Activated naive CD4-positive, alpha-beta T cell treated with anti-CD3 and anti-CD28 coated beads, Interleukin-2, amount 50 U/mL, for 24 hours (primary cell): Measurements from ENCODE around the gene ZNF548.
A peak's percentile ranks its signal among the peaks of the same experiment; 100 is the strongest.
"Not testable (repeated sequence)": the region's sequence is repeated elsewhere in the genome, so short reads cannot be mapped to it uniquely, and the experiment has no call there.

Experiments
- H3K27ac Mint-ChIP-seq: one replicate; pipeline ENCODE4 v1.8.0; 2021; ENCODE audit warnings: mild to moderate bottlenecking, mixed read lengths
- H3K27me3 Mint-ChIP-seq: one replicate; pipeline ENCODE4 v1.8.0; 2021; ENCODE audit warnings: mixed read lengths
- H3K36me3 Mint-ChIP-seq: one replicate; pipeline ENCODE4 v1.8.0; 2021; ENCODE audit warnings: mixed read lengths
- H3K4me1 Mint-ChIP-seq: one replicate; pipeline ENCODE4 v1.8.0; 2021; ENCODE audit warnings: mixed read lengths
- H3K4me3 Mint-ChIP-seq: one replicate; pipeline ENCODE4 v1.8.0; 2021; ENCODE audit warnings: mild to moderate bottlenecking, mixed read lengths
- H3K9me3 Mint-ChIP-seq: one replicate; pipeline ENCODE4 v1.8.0; 2021; ENCODE audit warnings: mixed read lengths

ZNF548 gene

DNA sequence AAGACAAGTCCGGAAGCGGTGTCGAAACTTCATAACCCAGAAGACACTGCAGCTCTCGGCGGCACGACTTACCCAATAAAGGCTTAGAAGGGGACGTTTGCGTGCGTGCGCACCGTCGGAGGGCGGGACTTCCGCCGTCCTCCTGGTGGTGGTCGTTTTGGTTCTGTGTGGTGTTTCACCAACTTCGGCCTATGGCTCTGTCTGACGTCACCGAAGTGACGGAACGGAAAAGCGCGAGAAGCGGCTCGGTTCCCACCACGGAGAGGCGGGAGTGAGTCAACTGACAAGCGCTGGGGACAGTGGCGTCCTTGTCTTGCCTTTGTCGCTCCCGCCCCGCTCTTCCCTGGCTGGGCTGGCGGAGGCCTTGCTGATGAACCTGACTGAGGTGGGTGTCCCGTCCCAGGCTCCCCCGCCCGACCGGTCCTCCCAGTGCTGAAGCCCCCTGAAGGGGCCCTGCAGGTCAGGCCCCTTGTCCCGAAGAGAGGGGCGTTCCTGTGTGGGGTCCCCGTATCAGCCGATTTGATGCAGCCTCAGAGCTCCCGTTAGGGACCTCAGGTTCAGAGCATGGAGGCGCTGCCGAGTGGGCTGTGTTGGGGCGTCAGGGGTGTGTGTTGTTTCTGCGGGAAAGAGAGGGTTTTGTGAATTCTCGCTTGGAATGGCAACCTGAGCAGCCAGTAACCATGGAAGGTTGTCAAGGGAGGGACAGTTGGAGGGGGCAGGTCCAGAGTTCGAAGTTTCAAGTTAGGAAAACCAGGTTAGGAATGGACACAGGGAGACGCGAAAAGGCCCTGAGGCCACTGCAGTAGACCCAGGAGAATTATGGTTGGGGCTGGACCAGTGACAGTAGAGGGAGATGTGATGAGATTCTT is at the start of gene ZNF548:
Gene ZNF548 (plus strand): TSS at position 125 of the 869 bp plus-strand sequence. CDS start 246 bp downstream, at position 371.
- H3K4me3 Mint-ChIP-seq, result peak within 1 kb of the TSS; percentile 94
- H3K27me3 Mint-ChIP-seq, result no peaks in the 10 kb centered on the region
- peaks cover 8% of the 10 kb centered on the region for H3K9me3 Mint-ChIP-seq
- peaks cover 45% of the 10 kb centered on the region for H3K4me1 Mint-ChIP-seq
- peak within 1 kb of the TSS; percentile 94 for H3K27ac Mint-ChIP-seq
- peaks cover 43% of the 10 kb centered on the region for H3K36me3 Mint-ChIP-seq

DNA sequence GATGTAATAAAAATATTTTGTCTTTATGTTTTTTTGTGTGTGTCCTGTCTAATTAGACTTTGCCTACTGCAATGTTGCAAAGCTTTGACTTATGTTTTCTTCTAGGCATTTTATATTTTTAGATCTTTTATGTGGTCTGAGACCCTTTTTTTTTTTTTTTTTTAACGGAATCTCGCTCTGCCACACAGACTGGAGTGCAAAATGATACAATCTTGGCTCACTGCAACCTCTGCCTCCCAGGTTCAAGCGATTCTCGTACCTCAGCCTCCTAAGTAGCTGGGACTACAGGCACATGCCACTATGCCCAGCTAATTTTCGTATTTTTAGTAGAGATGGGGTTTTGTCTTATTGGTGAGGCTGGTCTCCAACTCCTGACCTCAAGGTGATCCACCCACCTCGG is 47.1 kb upstream of the ZNF548 start:
- Mint-ChIP-seq H3K4me3 (no peak overlapping the region), H3K9me3 (peaks cover 26% of the 10 kb centered on the region), H3K27me3 (peaks cover 5% of the 10 kb centered on the region), H3K27ac (no peak overlapping the region), H3K4me1 (no peaks in the 10 kb centered on the region), H3K36me3 (peaks cover 15% of the 10 kb centered on the region)

DNA sequence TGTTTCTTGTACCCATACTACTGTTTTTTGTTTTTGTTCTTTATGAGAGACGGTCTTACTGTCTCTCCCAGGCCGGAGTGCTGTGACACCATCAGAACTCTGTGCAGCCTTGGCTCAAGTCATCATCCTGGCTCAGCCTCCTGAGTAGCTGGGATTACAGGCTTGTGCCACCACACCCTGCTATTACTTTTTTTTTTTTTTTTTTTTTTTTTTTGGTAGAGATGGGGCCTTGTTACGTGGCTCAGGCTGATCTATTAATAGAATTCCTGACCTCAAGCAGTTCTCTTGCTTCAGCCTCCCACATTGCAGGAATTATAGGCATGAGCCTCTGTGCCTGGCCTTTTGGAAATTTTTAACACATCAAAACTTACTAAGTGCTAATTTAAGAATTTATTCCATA is 41.5 kb upstream of the ZNF548 start:
- peaks cover 8% of the 10 kb centered on the region for H3K27me3 Mint-ChIP-seq
- no peak overlapping the region for H3K4me3 Mint-ChIP-seq
- H3K27ac Mint-ChIP-seq, result no peak overlapping the region
- H3K36me3 Mint-ChIP-seq, result peaks cover 19% of the 10 kb centered on the region
- peaks cover 30% of the 10 kb centered on the region for H3K4me1 Mint-ChIP-seq
- H3K9me3 Mint-ChIP-seq, result peaks cover 26% of the 10 kb centered on the region

DNA sequence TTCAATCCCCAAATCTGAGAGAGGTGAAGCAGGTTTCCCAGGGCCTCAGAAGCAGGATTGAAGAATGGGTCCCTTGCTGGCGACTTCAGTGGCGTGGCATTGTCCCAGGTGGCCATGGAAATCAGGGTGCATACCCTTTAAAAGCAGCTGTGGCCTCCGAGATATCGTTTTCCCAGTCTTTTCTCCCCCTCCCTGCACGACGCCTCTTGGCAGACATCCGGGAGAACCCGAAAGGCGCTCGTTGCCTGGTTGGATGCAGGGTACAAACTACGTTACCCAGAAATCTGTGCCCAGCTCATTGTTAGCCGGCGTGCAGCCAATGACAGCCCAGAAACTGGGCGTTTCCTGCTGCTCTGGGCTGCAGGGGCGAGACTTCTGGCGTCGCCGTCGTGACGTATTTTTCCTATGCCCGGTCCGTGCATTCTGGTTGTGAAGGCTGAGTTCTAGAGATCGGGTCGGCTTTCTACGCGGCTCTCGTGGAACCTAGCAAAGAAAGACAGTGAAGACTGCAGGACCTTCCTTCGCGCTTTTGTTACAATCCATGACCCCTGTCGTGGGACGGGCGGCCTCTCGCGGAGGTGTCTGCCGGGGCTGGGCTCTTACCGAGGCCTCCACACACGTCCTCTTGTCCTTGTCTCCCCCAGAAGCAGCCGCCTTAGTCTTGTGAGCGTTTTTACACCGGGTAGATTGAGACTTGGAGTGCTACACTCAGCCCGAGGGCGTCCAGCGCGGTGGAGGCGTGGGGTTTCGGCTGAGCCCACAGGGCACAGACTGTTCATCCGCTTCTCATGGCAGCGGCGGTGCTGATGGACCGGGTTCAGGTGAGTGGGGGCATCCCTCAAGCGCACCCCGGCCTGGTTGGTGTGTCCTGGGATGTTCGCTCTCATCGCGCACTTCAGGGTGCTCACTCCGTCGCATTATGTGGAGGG is 38.5 kb upstream of the ZNF548 start, which contains the start of gene ZNF304:
Gene ZNF304 (plus strand): TSS at position 395 of the 929 bp plus-strand sequence. CDS start 394 bp downstream, at position 789.
- peaks cover 8% of the 10 kb centered on the region for H3K27me3 Mint-ChIP-seq
- peak within 1 kb of the TSS; percentile 95 for H3K4me3 Mint-ChIP-seq
- peaks cover 47% of the 10 kb centered on the region for H3K36me3 Mint-ChIP-seq
- H3K9me3 Mint-ChIP-seq, result peaks cover 25% of the 10 kb centered on the region
- H3K4me1 Mint-ChIP-seq, result peaks cover 35% of the 10 kb centered on the region
- peak within 1 kb of the TSS; percentile 79 for H3K27ac Mint-ChIP-seq

DNA sequence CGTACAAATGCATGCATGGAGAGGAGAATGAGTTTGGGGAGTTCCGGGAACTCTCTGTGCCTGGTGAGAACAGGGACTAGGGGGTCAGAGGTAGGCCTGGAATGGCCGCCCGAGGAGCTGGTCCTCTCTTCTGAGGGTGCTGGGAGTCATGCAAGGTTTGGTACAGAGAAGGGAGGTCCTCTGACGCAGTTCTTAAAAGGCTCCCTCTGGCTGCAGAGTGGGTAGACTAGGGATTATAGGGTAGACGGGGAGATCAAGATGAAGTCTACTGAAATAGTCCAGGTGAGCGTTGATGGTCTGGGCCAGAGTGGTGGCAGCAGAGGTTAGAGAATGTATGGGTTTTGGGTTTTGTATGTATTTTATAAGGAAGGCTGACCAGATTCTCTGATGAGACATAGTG is 37.8 kb upstream of the ZNF548 start:
- peaks cover 54% of the 10 kb centered on the region for H3K36me3 Mint-ChIP-seq
- peak overlapping the region; percentile 9 for H3K27ac Mint-ChIP-seq

DNA sequence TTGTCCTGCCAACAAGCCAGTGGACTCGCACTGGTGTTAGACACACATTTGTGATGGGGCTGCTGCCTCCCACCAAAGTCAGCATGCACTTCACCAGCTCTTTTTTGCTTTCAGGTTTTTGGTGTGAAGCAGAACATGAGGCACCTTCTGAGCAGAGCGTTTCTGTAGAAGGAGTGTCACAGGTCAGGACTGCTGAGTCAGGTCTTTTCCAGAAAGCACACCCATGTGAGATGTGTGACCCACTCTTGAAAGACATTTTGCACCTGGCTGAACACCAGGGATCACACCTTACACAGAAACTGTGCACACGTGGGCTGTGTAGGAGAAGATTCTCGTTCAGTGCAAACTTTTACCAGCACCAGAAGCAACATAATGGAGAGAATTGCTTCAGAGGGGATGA is 33.7 kb upstream of the ZNF548 start:
- H3K4me1 Mint-ChIP-seq, result peaks cover 28% of the 10 kb centered on the region
- no peak overlapping the region for H3K4me3 Mint-ChIP-seq
- H3K9me3 Mint-ChIP-seq, result peaks cover 25% of the 10 kb centered on the region
- H3K36me3 Mint-ChIP-seq, result peaks cover 67% of the 10 kb centered on the region
- no peaks in the 10 kb centered on the region for H3K27me3 Mint-ChIP-seq
- H3K27ac Mint-ChIP-seq, result no peak overlapping the region

More for the DNA sequence above, 37.8 kb upstream of the ZNF548 start:
- Mint-ChIP-seq H3K4me3 (peak overlapping the region; percentile 95), H3K27me3 (peaks cover 8% of the 10 kb centered on the region), H3K9me3 (peaks cover 25% of the 10 kb centered on the region), H3K4me1 (peaks cover 35% of the 10 kb centered on the region)

DNA sequence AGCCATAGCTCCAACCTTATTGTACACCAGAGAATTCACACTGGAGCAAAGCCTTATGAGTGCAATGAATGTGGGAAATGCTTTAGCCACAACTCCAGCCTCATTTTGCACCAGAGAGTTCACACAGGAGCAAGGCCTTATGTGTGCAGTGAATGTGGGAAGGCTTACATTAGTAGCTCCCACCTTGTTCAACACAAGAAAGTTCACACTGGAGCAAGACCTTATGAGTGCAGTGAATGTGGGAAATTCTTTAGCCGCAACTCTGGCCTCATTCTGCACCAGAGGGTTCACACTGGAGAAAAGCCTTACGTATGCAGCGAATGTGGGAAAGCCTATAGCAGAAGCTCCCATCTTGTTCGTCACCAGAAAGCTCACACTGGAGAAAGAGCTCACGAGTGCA is 32.2 kb upstream of the ZNF548 start:
- no peak overlapping the region for H3K27ac Mint-ChIP-seq
- no peaks in the 10 kb centered on the region for H3K27me3 Mint-ChIP-seq
- peaks cover 14% of the 10 kb centered on the region for H3K4me1 Mint-ChIP-seq
- H3K36me3 Mint-ChIP-seq, result peaks cover 62% of the 10 kb centered on the region
- peaks cover 22% of the 10 kb centered on the region for H3K9me3 Mint-ChIP-seq
- no peak overlapping the region for H3K4me3 Mint-ChIP-seq

DNA sequence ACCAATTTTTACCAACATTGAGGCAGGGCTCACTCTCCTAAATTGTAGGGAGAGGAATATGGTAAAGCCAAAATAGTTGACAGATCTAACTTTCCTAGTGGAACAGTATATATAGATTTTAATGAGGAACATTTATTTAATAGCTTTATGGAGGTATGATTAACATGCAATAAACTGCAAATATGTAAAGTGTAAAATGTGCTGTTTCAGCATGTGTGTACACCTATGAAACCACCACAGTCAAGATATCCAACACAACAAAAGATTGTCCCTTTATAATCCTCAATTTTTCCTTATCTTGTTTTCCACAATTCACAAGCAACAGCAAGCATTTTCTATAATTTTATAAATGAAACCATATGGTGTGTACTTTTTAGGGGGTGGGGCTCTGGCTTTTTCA is 30.4 kb upstream of the ZNF548 start:
- H3K27me3 Mint-ChIP-seq, result no peaks in the 10 kb centered on the region
- H3K9me3 Mint-ChIP-seq, result peaks cover 18% of the 10 kb centered on the region
- no peak overlapping the region for H3K27ac Mint-ChIP-seq
- peaks cover 53% of the 10 kb centered on the region for H3K36me3 Mint-ChIP-seq
- peaks cover 21% of the 10 kb centered on the region for H3K4me1 Mint-ChIP-seq
- no peak overlapping the region for H3K4me3 Mint-ChIP-seq

DNA sequence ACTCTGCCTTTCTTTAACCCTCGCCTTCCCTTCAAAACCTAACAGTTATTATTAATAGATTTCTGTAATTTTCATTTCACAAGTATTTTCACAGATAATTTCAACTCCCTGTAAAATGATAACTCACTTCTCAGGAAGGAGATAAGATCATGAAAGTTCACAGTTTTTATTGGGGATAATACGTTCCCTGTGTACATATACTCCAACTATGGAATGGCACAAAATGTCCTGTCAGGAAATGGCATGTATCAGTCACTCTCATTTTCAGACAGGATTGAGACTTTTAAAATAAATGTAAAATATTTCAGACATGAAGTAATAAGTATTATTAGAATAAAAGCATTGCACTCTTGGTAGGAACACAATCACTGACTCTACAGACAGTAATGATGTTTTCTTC is 27.2 kb upstream of the ZNF548 start:
- peak overlapping the region; percentile 98 for H3K27ac Mint-ChIP-seq
- peak overlapping the region; percentile 94 for H3K4me3 Mint-ChIP-seq
- peaks cover 9% of the 10 kb centered on the region for H3K9me3 Mint-ChIP-seq
- H3K36me3 Mint-ChIP-seq, result peaks cover 32% of the 10 kb centered on the region
- peaks cover 21% of the 10 kb centered on the region for H3K4me1 Mint-ChIP-seq
- no peaks in the 10 kb centered on the region for H3K27me3 Mint-ChIP-seq

DNA sequence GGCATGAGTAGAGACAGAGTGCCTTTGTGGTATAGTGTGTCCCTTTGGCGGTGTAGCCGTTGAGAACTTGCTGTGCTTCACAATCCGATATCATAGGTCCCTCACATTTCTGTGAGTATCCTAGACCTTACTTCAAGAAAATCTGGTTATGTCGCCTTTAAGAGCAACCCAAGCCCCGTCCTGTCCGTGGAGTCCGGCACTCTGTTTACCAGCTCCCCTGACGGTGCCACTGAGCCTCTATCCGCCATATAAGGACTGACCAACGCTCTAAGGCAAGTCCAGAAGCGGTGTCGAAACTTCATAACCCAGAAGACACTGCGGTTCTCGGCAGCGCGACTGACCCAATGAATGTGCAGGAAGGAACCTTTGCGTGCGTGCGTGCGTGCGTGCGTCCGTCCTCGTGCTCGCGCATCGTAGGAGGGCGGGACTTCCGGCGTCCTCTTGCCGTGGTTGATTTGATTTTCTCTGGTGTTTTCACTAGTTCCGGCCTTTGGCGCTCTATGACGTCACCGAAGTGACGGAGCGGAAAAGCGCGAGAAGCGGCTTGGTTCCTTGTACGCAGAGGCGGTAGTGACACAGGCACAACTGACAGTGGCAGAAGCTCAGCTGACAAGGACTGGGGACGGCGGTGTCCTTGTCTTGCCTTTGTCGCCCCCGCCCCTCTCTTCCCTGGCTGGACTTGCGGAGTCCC is 26.5 kb upstream of the ZNF548 start, which contains the start of the genes TRAPPC2B and ZNF547:
Gene TRAPPC2B (plus strand): TSS at position 555 of the 691 bp plus-strand sequence. CDS start 1,283 bp downstream, outside the sequence.
Gene ZNF547 (plus strand): TSS at position 555 of the 691 bp plus-strand sequence. CDS start 5,005 bp downstream, outside the sequence.
- peaks cover 29% of the 10 kb centered on the region for H3K36me3 Mint-ChIP-seq
- no peaks in the 10 kb centered on the region for H3K27me3 Mint-ChIP-seq
- peaks cover 9% of the 10 kb centered on the region for H3K9me3 Mint-ChIP-seq
- H3K4me3 Mint-ChIP-seq, result peak within 1 kb of the TSS; percentile 94
- H3K27ac Mint-ChIP-seq, result peak within 1 kb of the TSS; percentile 98
- peaks cover 21% of the 10 kb centered on the region for H3K4me1 Mint-ChIP-seq

DNA sequence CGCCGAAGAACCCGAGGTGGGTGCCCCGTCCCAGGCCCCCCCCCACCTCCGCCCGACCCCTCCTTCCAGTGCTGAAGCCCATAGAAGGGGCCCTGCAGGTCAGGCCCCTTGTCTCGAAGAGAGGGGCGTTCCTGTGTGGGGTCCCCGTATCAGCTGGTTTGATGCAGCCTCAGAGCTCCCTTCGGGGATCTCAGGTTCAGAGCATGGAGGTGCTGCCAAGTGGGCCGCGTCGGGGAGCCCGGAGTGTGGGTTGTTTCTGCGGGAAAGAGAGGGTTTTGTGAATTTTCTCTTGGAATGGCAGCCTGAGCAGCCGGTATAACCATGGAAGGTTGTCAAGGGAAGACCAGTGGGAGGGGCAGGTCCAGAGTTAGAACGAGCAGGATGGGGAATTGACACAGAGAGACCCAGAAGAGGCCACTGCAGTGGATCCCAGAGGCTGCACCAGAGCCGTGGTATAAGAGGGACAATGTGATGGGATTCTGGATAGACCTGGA is 25.9 kb upstream of the ZNF548 start:
- H3K9me3 Mint-ChIP-seq, result peaks cover 12% of the 10 kb centered on the region
- H3K27ac Mint-ChIP-seq, result peak overlapping the region; percentile 86
- H3K36me3 Mint-ChIP-seq, result peaks cover 33% of the 10 kb centered on the region
- peak overlapping the region; percentile 94 for H3K4me3 Mint-ChIP-seq
- peaks cover 21% of the 10 kb centered on the region for H3K4me1 Mint-ChIP-seq
- no peaks in the 10 kb centered on the region for H3K27me3 Mint-ChIP-seq

DNA sequence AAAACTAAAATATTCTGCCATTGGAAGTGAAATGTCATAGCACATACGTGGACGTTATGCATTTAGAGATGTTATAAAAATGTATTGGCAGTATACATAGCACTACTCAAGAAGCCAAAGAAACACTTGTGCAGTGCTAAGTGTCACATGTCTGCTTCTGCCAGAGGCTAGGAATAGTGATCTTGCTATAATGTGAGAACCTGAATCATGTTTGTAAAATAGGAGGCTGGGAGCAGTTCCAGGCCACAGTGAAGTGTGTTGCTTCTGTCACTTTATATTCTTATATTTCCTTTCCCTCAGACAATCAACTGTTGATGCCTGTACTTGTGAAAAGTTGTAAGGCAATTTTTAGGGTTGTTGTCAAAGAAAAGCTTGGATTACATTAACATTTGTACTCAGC is 22.9 kb upstream of the ZNF548 start:
- peaks cover 20% of the 10 kb centered on the region for H3K9me3 Mint-ChIP-seq
- peaks cover 21% of the 10 kb centered on the region for H3K4me1 Mint-ChIP-seq
- H3K27me3 Mint-ChIP-seq, result no peaks in the 10 kb centered on the region
- peaks cover 42% of the 10 kb centered on the region for H3K36me3 Mint-ChIP-seq
- peak overlapping the region; percentile 11 for H3K4me3 Mint-ChIP-seq
- no peak overlapping the region for H3K27ac Mint-ChIP-seq

DNA sequence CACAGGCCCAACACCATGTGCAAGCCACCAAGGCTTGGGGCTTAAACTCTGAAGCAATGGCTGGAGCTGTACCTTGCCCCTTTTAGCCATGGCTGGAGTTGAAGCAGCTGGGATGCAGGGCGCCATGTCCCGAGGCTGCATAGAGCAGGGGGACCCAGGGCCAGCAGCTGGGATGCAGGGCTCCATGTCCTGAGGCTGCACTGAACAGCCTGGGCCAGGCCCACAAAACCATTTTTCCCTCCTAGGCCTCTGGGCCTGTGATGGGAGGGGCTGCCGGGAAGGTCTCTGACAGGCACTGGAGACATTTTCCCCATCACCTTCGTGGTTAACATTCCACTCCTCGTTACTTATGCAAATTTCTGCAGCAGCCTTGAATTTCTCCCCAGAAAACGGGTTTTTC is 15.5 kb upstream of the ZNF548 start:
- Mint-ChIP-seq H3K9me3 (peaks cover 20% of the 10 kb centered on the region), H3K4me3 (no peak overlapping the region), H3K27ac (no peak overlapping the region)

DNA sequence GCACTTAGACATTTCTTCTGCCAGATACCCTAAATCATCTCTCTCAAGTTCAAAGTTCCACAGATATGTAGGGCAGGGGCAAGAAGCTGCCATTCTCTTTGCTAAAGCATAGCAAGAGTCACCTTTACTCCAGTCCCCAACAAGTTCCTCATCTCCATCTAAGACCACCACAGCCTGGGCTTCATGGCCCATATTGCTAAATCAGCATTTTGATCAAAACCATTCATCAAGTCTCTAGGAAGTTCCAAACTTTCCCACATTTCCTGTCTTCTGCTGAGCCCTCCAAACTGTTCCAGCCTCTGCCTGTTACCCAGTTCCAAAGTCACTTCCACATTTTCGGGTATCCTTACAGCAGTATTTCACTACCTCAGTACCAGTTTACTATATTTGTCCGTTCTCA is 15.0 kb upstream of the ZNF548 start:
- Mint-ChIP-seq H3K36me3 (peaks cover 69% of the 10 kb centered on the region), H3K9me3 (peaks cover 21% of the 10 kb centered on the region)
- not testable (repeated sequence) for H3K27me3 Mint-ChIP-seq, H3K4me3 Mint-ChIP-seq, H3K27ac Mint-ChIP-seq, H3K4me1 Mint-ChIP-seq

More for the DNA sequence above, 15.5 kb upstream of the ZNF548 start:
- Mint-ChIP-seq H3K36me3 (peaks cover 67% of the 10 kb centered on the region), H3K27me3 (no peaks in the 10 kb centered on the region), H3K4me1 (no peaks in the 10 kb centered on the region)

DNA sequence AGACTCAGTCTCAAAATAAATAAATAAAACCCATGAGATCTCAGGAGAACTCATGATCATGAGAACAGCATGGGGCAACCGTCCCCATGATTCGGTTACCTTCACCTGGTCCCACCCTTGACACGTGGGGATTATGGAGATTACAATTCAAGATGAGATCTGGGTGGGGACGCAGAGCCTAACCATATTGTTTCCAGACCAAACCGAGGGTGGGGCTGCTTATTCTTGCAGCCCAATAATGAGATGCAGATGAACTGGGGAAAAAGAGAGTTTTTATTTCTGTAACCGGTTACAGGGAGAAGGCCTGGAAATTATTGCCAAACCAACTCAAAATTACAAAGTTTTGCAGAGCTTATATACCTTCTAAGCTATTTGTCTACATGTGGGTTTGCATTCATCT is 13.5 kb upstream of the ZNF548 start:
- no peaks in the 10 kb centered on the region for H3K4me1 Mint-ChIP-seq
- no peak overlapping the region for H3K4me3 Mint-ChIP-seq
- peaks cover 62% of the 10 kb centered on the region for H3K36me3 Mint-ChIP-seq
- no peak overlapping the region for H3K27ac Mint-ChIP-seq
- no peaks in the 10 kb centered on the region for H3K27me3 Mint-ChIP-seq
- H3K9me3 Mint-ChIP-seq, result peaks cover 26% of the 10 kb centered on the region
